ENCODE data around the gene CLK2. TPM values are rescaled to one million over a fixed set of nuclear protein-coding genes. Genes with fewer than 3 reads are reported as not detected.

Gene CLK2
- total RNA-seq, 1 experiment from 2014 or later, result 72.6 TPM

GRCh38 chr1:155227261-155228095 lies 45.8 kb downstream of the CLK2 start:
- ChIA-PET POLR2A (interaction anchor here (0.7 to 3.0 kb wide), 7 partner anchors 13 to 54 kb away, joined by 3 to 14 read pairs (median 4); partner anchors contain the start of genes KRTCAP2, MTX1 and THBS3), RAD21 (ENCODE audit: low non-redundant PET in 1 of 2, low total read pairs in 2 of 2, uncharacterized antibody in 2 of 2, unreplicated experiment in 2 of 2) (no interaction called here), CTCF (interaction anchor here (0.7 to 1.4 kb wide), 6 partner anchors 21 to 136 kb away, joined by 3 to 6 read pairs (median 4); no protein-coding TSS in a partner anchor)
- ATAC-seq (peak; percentile 95), DNase-seq (ENCODE audit: low read depth, low spot score) (peak; percentile 97)
- no TSS peak for BruUV-seq (replicated peaks)
- Histone ChIP-seq H3K9me2 (ENCODE audit: insufficient read depth) (no peaks in the 10 kb centered on the region), H3K79me2 (ENCODE audit: insufficient read depth, low read length) (peaks cover 11% of the 10 kb centered on the region), H3K9ac (ENCODE audit: low read length) (peak overlapping the region; percentile 78), H3K27ac (ENCODE audit: low read depth, low read length) (peak overlapping the region; percentile 95), H3K4me2 (ENCODE audit: low read length) (peak overlapping the region; percentile 88), H3K36me3 (ENCODE audit: control insufficient read depth in 1 of 2, insufficient read depth in 2 of 2, low read length in 2 of 2) (no peaks in the 10 kb centered on the region), H3K4me1 (ENCODE audit: control insufficient read depth in 1 of 2, insufficient read depth in 2 of 2, low read length in 2 of 2) (peaks cover 17 to 43% of the 10 kb centered on the region in 2 experiments), H3K4me3 (replicated peaks in 1 of 2; ENCODE audit: low read depth in 1 of 2, low read length in 2 of 2) (peak overlapping the region; percentile 63 to 69), H3K27me3 (ENCODE audit: insufficient read depth, low read length) (no peaks in the 10 kb centered on the region), H2AFZ (ENCODE audit: low read depth, low read length, poor library complexity, severe bottlenecking) (no peak overlapping the region), H4K20me1 (ENCODE audit: insufficient read depth) (no peaks in the 10 kb centered on the region), H3K9me3 (ENCODE audit: control insufficient read depth in 1 of 2, insufficient read depth in 1 of 2, low read depth in 1 of 2, low read length in 2 of 2) (no peaks in the 10 kb centered on the region)
- intact Hi-C loops (cut with micrococcal nuclease), result loop anchor here (1.0 to 2.0 kb wide), 3 partner anchors 17 to 54 kb away; partner anchors contain the start of genes KRTCAP2, MTX1 and TRIM46
- no peak for TF ChIP-seq ZNF274 (IDR thresholded peaks at IDR 0.05; ENCODE audit: low read depth, low read length)
- no peak for TF ChIP-seq ATF3 (IDR thresholded peaks at IDR 0.05)
- peak; percentile 51; the same call in 1 of the 2 replicates for TF ChIP-seq MAX (IDR thresholded peaks at IDR 0.05)
- TF ChIP-seq ZBTB33 (IDR thresholded peaks at IDR 0.05; ENCODE audit: extremely low read depth, insufficient replicate concordance, low read length), result peak; percentile 58
- TF ChIP-seq CTCF (IDR thresholded peaks at IDR 0.05 in 2 of 3, conservative IDR thresholded peaks at IDR 0.05 in 1 of 3; ENCODE audit: borderline replicate concordance in 1 of 3, insufficient read depth in 1 of 3, low read depth in 2 of 3, low read length in 2 of 3), result no peak
- TF ChIP-seq SP1 (IDR thresholded peaks at IDR 0.05; ENCODE audit: low read depth), result peak; percentile 94
- TF ChIP-seq FOSL1 (IDR thresholded peaks at IDR 0.05; ENCODE audit: low read depth), result no peak
- peak; percentile 91 for TF ChIP-seq POLR2A (IDR thresholded peaks at IDR 0.05; ENCODE audit: borderline replicate concordance, extremely low read depth, insufficient read depth, insufficient read length)
- peak; percentile 62 for TF ChIP-seq YY1 (IDR thresholded peaks at IDR 0.05; ENCODE audit: extremely low read depth, insufficient replicate concordance, low read depth, low read length)
- no peak for TF ChIP-seq TCF7L2 (IDR thresholded peaks at IDR 0.05; ENCODE audit: borderline replicate concordance, extremely low read depth, insufficient read depth, insufficient read length)
- peak; percentile 95 for TF ChIP-seq EGR1 (IDR thresholded peaks at IDR 0.05; ENCODE audit: low read depth)
- peak; percentile 97 for TF ChIP-seq POLR2AphosphoS5 (IDR thresholded peaks at IDR 0.05; ENCODE audit: low read depth, low read length)
